ENCODE measurements around the gene BID. TPM values are rescaled to one million over a fixed set of nuclear protein-coding genes. Genes with fewer than 3 reads are reported as not detected.

Gene BID
- total RNA-seq, 2 donors from 2014 or later: 4.0 to 9.3 TPM

DNA sequence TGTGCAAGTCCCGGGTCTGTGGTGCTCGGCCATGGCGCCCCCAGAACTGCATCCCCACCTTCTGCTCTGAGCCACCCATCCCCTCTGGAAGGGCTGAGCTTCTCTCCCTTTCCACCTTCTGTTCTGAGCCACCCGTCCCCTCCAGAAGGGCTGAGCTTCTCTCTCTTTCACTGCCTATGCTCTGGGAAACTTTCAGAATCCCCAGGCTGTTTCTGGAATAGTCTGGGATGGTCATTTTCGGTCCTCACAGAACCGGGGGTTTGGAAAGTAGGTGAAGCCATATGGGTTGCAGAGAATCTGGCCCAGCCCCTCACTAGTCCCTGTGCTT, 3.4 kb upstream of the BID start:
- intact Hi-C loops (cut with DNase I): no loop called here
- TF ChIP-seq, protein P1, sequence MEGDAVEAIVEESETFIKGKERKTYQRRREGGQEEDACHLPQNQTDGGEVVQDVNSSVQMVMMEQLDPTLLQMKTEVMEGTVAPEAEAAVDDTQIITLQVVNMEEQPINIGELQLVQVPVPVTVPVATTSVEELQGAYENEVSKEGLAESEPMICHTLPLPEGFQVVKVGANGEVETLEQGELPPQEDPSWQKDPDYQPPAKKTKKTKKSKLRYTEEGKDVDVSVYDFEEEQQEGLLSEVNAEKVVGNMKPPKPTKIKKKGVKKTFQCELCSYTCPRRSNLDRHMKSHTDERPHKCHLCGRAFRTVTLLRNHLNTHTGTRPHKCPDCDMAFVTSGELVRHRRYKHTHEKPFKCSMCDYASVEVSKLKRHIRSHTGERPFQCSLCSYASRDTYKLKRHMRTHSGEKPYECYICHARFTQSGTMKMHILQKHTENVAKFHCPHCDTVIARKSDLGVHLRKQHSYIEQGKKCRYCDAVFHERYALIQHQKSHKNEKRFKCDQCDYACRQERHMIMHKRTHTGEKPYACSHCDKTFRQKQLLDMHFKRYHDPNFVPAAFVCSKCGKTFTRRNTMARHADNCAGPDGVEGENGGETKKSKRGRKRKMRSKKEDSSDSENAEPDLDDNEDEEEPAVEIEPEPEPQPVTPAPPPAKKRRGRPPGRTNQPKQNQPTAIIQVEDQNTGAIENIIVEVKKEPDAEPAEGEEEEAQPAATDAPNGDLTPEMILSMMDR (IDR thresholded peaks at IDR 0.05): no peak
- TF ChIP-seq POLR2A (IDR thresholded peaks at IDR 0.05): no peak
- no peak for DNase-seq
- no peaks in the 10 kb centered on the region for H3K9me3 ChIP-seq
- ATAC-seq: no peak
- H3K4me1 ChIP-seq: peaks cover 18% of the 10 kb centered on the region
- H3K27me3 ChIP-seq: no peaks in the 10 kb centered on the region
- H3K36me3 ChIP-seq (replicated peaks in 1 of 2; ENCODE audit: insufficient read depth in 1 of 2, low read depth in 2 of 2): no peaks in the 10 kb centered on the region
- WGBS, 2 donors: 44% methylated on average over 6 of the region's 6 CpGs
- peak overlapping the region in 2 of 4 donors; percentile 61 to 72 for H3K27ac ChIP-seq
- H3K4me3 ChIP-seq: no peak overlapping the region

DNA sequence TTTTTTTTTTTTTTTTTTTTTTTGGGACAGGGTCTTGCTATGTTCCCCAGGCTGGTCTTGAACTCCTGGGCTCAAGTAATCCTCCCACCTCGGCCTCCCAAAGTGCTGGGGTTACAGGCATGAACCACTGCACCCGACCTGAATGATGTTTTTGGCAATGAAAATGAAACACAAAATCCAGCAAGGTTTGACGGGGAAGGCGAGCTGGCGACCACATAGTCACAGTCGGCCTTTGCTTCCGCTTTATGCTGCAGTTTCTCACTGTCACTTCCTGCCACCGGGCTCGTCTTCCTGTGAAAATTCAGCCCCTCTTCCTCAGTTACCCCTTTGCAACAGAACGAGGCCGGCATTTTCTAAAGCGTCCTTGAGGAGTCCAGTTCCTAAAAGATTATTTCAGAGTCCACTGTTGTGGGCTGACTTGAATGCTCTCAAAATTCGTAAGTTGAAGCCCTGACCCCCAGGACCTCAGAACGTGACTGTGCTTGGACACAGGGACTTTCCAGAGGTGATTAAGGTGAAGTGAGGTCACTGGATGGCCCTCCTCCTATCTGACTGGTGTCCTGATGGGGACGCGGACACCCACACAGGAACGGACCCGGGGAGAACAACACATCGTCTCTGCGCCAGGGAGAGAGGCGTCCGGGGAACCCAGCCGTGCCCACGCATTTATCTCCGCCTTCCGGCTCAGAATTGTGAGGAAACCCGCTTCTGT, 2.9 kb upstream of the BID start:
- Histone ChIP-seq H3K9me3 (no peaks in the 10 kb centered on the region), H3K4me1 (peaks cover 20% of the 10 kb centered on the region), H3K36me3 (replicated peaks in 1 of 2; ENCODE audit: insufficient read depth in 1 of 2, low read depth in 2 of 2) (no peaks in the 10 kb centered on the region), H3K27ac (peak overlapping the region in 2 of 4 donors; percentile 61 to 72), H3K27me3 (no peaks in the 10 kb centered on the region), H3K4me3 (no peak overlapping the region)
- ATAC-seq (no peak), DNase-seq (peak in 1 of 4 donors; percentile 53)
- 45 to 53% methylated on average over 27 of the region's 27 CpGs for WGBS, 2 donors
- intact Hi-C loops (cut with DNase I): no loop called here
- peak in 2 of 3 donors; percentile 17 to 19 for TF ChIP-seq POLR2A (IDR thresholded peaks at IDR 0.05)
- TF ChIP-seq, protein P1 (IDR thresholded peaks at IDR 0.05): no peak

DNA sequence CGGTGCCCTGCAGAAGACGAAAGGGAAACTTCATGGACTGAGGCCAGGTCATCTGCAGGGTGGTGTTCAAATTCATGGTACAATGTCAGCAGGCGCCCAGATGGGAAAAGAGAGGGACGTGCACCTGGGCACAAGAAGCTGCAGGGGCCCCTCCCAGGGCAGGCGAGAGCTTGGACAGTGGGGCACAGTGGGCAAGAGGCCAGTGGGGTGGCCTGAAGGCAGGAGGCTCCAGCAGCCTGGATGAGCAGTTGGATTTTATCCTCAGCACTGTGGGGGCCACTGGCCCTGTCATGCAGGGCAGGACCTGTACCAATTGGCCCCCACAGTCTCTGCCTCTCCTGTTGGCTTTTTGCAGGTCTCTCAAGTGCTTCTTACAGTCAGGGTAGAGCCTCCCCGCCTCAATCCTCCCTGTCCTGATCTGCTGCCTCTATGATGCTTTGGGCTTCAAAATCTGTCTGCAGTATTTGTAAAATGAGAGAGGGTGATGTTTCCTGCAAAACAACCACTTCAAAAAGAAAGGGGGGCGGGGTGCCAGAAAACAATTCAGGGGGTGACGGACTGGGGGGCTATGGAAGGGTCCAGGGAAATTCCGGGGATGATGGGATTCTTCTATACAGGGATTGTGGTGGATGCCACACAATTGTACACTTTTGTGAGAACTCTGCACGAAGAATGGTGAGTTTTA, 1.7 kb upstream of the BID start:
- H3K27ac ChIP-seq: no peak overlapping the region
- WGBS, 2 donors: 77 to 82% methylated on average over 10 of the region's 10 CpGs
- TF ChIP-seq POLR2A (IDR thresholded peaks at IDR 0.05): no peak
- TF ChIP-seq, protein P1 (IDR thresholded peaks at IDR 0.05): no peak
- no peaks in the 10 kb centered on the region for H3K9me3 ChIP-seq
- H3K36me3 ChIP-seq (replicated peaks in 1 of 2; ENCODE audit: insufficient read depth in 1 of 2, low read depth in 2 of 2): no peaks in the 10 kb centered on the region
- H3K4me1 ChIP-seq: peaks cover 13% of the 10 kb centered on the region
- H3K27me3 ChIP-seq: no peaks in the 10 kb centered on the region
- no peak overlapping the region for H3K4me3 ChIP-seq
- intact Hi-C loops (cut with DNase I): no loop called here
- no peak for DNase-seq
- no peak for ATAC-seq

DNA sequence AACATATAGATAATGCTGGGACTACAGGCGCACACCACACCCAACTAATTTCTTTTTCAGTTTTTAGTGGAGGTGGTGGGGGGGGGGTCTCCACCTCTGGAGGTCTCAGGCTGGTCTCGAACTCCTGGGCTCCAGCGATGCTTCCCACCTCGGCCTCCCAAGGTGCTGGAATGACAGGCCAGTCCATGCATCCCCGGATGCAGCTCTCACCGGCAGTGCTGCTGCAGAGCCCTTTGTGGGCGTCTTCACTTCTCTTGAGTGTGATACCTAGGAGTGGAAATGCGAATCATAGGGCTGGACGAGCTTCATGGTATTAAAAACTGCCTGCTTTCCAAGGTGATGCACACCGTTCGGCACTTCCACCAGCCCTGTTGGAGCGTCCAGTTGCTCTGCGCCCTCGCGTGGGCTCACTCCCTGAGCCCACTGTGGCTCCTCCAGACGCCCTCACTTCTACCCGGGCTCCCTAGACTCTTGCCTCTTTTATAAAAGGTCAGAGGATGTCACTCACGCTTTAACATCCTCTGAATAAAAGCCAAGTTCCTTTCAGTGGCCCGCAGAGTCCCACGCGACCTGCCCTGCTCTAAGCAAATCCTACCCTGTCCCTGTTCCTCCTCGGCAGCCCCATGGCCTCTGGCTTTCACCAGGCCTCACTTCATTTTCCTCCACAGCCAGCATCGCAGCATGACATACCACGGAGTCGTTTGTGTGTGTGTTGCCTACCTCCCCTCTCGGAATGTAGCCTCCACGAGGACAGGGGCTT, 837 bp upstream of the BID start:
- 74 to 78% methylated on average over 27 of the region's 27 CpGs for WGBS, 2 donors
- Histone ChIP-seq H3K36me3 (replicated peaks in 1 of 2; ENCODE audit: insufficient read depth in 1 of 2, low read depth in 2 of 2) (no peaks in the 10 kb centered on the region), H3K9me3 (no peaks in the 10 kb centered on the region), H3K4me3 (no peak overlapping the region), H3K27ac (no peak overlapping the region), H3K27me3 (no peaks in the 10 kb centered on the region), H3K4me1 (peaks cover 13% of the 10 kb centered on the region)
- ATAC-seq: no peak
- intact Hi-C loops (cut with DNase I): no loop called here
- DNase-seq: no peak
- TF ChIP-seq, protein P1 (IDR thresholded peaks at IDR 0.05): no peak
- TF ChIP-seq POLR2A (IDR thresholded peaks at IDR 0.05): no peak
